Stimulated activated CD4-positive, alpha-beta T cell treated with anti-CD3 and anti-CD28 coated beads, Interleukin-12 subunit alpha, Interleukin-12 subunit beta, amount 100 ng/mL, for 48 hours (primary cell): ENCODE data around the gene CD79B.
A peak's percentile ranks its signal among the peaks of the same experiment; 100 is the strongest.
"Not testable (repeated sequence)": the region's sequence is repeated elsewhere in the genome, so short reads cannot be mapped to it uniquely, and the experiment has no call there.

Experiments
- DNase-seq, 3 donors: peaks; one replicate each; pipeline ENCODE4 v3.0.0-alpha.2; 2020; ENCODE audit warnings: low read depth in 2 of 3, low spot score in 1 of 3

Gene CD79B

DNA sequence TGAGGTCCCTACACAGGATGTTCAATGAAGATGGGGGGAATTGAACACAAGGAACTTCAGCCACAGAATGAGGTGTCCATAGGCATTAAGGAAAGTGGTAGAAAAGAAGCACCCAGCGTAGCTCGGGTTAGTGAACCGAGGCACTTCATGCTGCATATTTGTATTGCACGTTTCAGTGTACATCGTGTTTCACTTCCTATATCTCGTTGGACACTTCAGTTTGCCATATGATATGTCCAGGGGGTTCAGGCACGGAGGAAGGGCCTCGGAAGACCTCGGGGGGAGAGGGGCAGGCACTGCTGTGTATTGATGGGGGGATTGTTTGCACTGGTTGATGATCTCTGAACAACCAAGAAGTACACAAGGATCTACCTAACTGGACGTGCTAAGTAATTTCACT is 16.4 kb downstream of the CD79B start:
- DNase-seq: not testable (repeated sequence)

DNA sequence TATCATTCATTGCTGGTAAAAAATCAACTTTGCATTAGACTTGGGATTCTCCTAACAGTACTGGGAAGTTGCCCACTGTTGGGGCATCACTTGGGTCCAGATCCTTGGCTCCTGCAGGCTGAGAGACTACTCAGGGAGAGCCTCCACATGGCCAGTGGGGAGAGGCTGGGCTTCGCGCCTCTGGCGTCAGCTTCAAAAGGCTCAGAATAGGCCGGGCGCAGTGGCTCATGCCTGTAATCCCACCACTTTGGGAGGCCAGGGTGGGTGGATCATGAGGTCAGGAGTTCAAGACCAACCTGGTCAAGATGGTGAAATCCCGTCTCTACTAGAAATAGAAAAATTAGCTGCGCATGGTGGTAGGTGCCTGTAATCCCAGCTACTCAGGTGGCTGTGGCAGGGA is 17.7 kb downstream of the CD79B start:
- DNase-seq: no peak

DNA sequence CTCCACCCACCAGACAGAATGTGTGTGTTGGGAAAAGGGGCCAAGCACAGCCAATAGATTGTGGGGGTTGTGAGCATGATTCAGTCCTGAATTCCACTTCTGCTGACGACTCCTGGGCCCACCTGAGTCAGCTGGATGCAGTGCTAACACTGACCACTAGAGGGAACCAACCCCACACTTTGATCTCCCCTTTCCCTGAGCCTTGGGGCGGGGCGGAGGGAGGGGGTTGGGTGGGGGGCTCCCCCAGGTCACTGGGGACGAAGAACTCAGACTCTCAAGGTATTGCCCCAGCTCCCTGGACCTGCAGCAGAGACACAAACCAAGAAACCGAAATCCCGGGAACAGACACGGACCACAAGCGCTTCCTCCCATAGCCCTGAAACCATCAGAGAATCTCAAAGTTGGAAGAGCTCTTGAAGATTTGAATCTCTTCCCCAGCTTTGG is 20.5 kb downstream of the CD79B start:
- DNase-seq: peak; percentile 42 to 74 (median 44)

DNA sequence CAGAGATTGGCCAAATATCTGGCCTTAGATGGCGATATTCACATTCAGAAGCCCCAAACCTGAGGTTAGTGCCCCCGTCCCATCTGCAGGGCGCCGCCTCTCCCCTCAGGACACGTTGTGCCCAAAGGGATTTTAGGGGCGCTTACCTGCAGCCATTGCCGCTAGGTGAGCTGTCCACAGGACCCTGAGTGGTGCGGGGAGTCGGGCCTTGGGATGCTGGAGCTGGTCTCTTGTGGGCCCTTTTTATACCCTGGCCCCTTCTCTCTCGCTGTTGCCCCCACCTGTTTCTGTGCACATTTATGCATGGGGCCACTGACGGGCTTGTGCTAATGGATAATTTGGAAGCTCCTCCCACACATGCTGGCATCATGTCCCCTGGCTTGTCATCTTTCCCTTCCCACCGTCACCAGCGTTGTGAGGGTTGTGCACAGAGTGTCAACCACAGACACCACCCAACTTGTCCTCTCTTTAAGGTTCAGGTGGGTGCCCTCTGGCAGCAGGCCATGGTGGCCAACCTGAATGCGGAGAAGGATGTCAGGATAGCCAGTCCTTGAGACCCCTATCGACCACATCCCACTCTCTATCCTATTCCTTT is 21.0 kb downstream of the CD79B start, which contains the start of gene CSHL1:
CSHL1 (minus strand) TSS at position 218 of the 595 bp plus-strand sequence; CDS start at position 156, 62 bp downstream.
- no peak for DNase-seq

DNA sequence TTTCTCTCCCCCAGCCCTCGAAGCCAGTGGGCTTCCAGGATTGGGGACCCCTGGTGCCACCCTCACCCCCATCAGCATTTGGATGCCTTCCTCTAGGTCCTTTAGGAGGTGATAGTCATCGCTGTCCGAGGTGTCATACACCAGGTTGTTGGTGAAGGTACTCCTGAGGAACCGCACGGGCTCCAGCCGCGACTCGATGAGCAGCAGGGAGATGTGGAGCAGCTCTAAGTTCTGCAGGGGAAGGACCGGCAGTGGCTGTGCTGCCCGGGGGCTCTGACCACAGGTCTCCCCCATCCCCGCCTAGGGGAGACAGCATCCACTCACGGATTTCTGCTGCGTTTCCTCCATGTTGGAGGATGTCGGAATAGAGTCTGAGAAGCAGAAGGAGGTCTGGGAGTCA is 22.0 kb downstream of the CD79B start:
- no peak for DNase-seq

DNA sequence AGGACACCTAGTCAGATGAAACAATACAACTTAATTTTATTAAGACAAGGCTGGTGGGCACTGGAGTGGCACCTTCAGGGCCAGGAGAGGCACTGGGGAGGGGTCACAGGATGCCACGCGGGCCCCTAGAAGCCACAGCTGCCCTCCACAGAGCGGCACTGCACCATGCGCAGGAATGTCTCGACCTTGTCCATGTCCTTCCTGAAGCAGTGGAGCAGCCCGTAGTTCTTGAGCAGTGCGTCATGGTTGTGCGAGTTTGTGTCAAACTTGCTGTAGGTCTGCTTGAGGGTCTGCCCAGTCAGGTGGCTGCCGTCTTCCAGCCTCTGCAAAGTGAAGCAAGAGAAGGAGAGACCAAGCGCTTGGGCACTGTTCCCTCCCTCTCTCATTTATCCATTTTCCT is 22.5 kb downstream of the CD79B start:
- DNase-seq: not testable (repeated sequence)

DNA sequence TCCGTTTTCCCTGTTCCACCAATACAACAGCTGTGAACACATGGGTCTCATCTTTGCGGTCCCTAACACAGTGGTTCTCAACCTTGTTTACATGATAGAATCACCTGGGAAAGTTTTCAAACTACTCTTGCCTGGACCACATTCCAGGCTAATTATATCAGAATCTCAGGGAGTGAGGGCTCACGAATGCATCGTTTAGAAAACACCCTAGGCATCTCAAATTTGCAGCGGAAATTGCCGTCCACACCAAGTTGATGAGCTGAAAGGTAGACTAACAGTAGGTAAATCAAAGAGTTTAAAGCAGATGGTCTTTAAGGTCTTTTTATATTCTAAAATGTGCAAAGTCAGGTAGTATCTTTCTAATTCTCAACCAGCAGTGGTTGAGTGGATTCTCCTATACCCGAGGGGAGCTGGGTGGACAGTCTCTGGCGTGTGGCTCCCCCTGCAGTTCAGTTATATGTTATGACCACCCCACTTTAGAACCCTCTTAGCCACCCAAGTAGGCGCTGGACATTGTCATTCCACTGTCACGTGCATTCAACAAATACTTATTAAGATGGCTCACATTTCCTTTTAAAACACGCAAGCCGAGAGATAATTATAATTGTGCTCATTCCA is 24.9 kb downstream of the CD79B start:
- not testable (repeated sequence) for DNase-seq

DNA sequence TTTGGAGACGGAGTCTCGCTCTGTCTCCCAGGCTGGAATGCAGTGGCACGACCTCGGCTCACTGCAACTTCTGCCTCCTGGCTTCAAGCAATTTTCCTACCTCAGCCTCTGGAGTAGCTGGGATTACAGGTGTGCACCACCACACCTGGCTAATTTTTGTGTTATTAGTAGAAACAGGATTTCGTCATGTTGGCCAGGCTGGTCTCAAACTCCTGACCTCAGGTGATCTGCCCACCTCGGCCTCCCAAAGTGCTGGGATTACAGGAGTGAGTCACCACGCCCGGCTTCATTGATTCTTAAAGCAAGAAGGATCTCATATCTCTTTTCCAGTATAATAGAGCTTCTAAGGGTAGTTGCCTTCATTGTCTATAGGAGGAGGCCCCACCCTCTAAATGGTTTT is 27.3 kb downstream of the CD79B start:
- not testable (repeated sequence) for DNase-seq

DNA sequence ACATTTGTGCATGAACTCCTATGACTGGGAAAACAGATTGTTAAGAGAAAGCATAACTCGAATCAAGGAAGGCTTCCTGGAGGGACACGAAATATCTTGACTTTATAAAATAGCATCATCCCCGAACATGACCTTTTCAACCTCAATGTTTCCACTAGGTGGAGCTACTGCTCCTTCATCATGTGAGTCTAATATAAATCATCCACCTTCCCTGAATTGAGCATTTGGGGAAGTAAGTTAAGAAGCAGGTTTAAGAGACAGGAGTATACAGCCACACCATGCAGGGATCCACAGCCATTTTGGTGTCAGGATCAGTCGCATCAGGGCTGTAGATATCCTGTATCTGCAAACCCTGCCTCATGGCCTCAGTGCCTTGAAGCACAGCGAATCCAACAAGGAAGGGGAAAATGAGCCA is 28.3 kb downstream of the CD79B start:
- DNase-seq: peak in 1 of 3 donors; percentile 53

DNA sequence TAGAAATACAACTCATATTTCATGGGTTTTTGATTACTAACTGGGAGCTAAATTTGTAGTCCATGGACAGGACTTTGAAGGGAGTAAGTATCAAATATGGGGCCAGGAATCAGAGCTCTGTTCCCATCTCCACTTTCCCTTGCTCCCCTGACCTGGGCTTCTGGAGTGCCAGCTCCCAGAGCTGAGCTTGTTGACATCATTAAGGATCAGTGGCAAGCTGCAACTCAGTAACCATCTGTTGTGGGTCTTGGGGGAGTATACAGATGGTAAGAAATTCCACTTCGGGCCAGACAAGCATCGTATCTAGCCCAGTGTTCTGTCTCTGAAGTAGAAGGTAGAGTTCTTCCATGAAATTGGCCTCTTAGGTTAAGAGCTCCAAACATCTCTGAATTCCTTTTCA is 30.2 kb downstream of the CD79B start:
- not testable (repeated sequence) for DNase-seq

DNA sequence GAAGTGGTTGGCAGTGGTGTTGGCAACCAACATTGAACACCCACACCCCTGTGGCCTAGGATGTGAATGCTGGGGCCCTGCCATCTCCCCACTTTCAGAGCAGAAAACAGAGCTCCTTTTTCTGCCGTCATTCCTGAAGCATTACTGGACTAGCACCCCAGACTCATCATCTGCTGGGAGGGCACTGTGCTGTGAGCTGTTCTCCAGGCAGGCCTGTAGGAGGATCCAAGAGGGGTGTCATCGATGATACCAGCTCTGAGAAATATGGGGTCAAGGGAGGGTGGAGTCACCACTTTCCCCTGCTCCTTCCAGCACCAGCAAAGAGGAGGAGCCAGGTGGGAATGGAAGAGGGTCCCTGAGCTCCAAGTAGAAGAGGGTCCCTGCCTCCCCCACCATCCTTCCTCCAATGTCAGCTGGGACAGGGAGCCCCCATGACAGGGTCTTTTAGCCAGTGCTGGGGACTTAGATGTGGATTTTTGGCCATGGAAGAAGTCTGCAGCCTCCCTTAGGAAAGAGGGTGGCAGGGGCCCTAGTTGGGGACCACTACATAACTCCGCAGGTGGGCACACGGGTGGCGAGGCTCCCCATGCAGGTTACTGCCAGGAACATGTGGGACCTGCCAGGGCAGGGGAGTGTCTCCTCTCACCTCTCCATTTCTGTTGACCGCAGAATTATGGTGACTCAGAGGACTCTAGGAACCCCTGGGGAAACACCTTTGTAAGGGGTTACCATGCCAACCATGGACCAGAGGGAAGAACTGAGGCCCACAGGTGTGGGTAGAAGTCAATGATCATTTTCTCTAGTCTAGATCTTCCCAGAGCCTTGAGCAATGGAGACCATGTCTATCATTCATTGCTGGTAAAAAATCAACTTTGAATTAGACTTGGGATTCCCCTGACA is 33.0 kb downstream of the CD79B start:
- peak; percentile 11 to 59 (median 20) for DNase-seq

DNA sequence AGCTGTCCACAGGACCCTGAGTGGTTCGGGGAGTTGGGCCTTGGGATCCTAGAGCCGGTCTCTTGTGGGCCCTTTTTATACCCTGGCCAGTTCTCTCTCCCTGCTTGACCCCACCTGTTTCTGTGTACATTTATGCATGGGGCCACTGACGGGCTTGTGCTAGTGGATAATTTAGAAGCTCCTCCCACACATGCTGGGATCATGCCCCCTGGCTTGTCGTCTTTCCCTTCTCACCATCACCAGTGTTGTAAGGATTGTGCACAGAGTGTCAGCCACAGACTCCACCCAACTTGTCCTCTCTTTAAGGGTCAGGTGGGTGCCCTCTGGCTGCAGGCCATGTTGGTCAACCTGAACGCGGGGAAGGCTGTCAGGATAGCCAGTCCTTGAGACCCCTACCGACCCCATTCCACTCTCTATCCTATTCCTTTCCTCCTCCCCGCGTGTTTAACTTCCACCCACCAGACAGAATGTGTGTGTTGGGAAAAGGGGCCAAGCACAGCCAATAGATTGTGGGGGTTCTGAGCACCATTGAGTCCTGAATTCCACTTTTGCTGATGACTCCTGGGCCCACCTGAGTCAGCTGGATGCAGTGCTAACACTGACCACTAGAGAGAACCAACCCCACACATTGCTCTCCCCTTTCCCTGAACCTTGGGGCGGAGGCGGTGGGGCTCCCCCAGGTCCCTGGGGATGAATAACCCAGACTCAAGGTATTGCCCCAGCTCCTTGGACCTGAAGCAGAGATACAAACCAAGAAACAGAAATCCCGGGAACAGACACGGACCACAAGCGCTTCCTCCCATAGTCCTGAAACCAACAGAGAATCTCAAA is 35.4 kb downstream of the CD79B start, which contains the start of gene CSH1:
CSH1 (minus strand) TSS at position 51 of the 831 bp plus-strand sequence. CDS start 63 bp downstream, outside the sequence.
- not testable (repeated sequence) for DNase-seq

DNA sequence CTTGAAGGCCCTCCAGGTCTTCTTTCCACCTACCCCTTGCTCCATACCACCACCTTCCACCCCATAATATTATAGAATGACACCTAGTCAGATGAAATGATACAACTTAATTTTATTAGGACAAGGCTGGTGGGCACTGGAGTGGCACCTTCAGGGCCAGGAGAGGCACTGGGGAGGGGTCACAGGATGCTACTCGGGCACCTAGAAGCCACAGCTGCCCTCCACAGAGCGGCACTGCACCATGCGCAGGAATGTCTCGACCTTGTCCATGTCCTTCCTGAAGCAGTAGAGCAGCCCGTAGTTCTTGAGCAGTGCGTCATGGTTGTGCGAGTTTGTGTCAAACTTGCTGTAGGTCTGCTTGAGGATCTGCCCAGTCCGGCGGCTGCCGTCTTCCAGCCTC is 37.3 kb downstream of the CD79B start:
- DNase-seq: not testable (repeated sequence)

DNA sequence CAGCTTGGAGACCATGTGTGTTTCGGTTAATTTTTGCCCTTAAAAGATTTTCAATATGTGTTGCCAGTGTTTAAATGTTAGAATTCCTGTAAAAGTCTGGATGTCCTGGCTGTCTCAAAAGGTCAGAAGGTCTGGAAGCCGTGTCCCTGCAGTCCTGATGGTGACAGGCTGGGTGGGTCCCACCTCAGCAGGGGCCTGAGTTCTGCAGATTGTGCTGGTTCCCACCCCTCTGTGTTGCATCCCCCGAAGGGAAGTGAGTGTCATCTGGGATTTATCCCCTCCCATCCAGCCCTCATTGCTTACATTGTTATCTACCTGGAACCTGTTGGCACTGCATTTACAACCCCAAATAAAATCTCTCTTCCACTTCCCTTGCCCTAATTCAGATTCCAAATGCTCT is 38.1 kb downstream of the CD79B start:
- not testable (repeated sequence) for DNase-seq

DNA sequence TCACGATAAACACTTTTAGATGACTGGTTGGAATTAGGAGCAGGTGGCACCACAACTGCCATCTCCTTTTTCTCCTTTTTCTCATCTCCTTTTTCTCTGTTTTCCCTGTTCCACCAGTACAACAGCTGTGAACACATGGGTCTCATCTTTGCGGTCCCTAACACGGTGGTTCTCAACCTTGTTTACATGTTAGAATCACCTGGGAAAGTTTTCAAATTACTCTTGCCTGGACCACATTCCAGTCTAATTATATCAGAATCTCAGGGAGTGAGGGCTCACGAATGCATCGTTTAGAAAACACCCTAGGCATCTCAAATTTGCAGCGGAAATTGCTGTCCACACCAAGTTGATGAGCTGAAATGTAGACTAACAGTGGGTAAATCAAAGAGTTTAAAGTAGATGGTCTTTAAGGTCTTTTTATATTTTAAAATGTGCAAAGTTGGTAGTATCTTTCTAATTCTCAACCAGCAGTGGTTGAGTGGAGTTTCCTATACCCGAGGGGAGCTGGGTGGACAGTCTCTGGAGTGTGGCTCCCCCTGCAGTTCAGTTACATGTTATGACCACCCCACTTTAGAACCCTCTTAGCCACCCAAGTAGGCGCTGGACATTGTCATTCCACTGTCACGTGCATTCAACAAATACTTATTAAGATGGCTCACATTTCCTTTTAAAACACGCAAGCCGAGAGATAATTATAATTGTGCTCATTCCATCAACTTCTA is 39.7 kb downstream of the CD79B start:
- DNase-seq: not testable (repeated sequence)

DNA sequence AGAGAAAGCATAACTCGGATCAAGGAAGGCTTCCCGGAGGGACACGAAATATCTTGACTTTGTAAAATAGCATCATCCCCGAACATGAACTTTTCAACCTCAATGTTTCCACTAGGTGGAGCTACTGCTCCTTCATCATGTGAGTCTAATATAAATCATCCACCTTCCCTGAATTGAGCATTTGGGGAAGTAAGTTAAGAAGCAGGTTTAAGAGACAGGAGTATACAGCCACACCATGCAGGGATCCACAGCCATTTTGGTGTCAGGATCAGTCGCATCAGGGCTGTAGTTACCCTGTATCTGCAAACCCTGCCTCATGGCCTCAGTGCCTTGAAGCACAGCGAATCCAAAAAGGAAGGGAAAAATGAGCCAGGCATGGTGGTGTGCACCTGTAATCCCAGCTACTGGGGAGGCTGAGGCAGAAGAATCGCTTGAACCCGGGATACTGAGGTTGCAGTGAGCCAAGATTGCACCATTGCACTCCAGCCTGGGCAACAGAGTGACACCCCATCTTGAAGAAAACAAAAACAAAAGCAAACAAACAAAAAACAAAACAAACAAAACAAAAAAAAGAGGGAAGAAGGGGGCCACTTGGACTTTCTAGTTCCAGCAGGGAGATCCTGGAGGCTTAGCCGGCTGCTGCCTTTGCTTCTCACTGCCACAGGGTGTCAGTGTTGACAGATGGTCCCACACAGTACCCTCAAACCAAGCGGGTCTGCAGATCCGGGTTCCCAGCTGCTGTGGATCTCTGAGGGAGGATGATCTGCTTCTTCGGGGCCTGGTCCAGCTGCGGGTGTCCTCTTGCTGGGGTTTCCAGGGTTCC is 42.9 kb downstream of the CD79B start:
- peak in 1 of 3 donors; percentile 48 for DNase-seq

DNA sequence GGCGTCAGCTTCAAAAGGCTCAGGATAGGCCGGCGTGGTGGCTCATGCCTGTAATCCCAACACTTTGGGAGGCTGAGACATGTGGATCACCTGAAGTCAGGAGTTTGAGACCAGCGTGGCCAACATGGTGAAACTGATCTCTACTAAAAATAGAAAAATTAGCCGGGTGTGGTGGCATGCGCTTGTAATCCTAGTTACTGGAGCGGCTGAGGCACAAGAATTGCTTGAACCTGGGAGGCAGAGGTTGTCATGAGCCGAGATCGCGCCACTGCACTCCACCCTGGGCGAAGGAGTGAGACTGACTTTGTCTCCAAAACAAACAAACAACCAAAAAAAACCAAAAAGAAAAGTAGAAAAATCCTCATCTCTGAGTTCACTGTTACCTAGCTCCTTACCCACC is 47.0 kb downstream of the CD79B start:
- DNase-seq: not testable (repeated sequence)

DNA sequence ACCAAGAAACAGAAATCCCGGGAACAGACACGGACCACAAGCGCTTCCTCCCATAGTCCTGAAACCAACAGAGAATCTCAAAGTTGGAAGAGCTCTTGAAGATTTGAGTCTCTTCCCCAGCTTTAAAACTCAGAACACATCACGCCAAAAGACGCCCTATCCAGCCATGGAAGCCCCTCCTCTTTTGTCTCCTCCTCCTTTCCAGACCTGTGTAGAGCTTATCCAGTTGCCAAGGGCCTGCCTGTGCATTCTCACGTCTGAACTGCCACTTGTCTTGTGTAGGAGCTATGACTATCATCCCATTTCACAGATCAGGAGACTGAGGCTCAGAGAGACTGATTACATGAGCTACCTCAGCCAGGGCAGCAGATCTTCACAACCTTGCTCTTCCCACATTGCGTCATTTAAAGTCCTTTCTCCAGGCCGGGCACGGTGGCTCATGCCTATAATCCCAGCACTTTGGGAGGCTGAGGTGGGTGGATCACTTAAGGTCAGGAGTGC is 49.5 kb downstream of the CD79B start:
- DNase-seq: not testable (repeated sequence)
